Erythroblast (primary cell): Measurements from ENCODE around the gene CALML6.

Experiments used
- DNase-seq, 2 experiments: peaks; one replicate each; lab custom pipeline; 2025; lab: John Stamatoyannopoulos, UW
- GATA1 ChIP-seq: IDR thresholded peaks from 2 replicates; pipeline ENCODE4 v1.6.1; 2011; ENCODE audit warnings: low read depth, mild to moderate bottlenecking, control low read depth, low read length, moderate library complexity
- POLR2A ChIP-seq: IDR thresholded peaks from 2 replicates; pipeline ENCODE4 v1.6.1; 2011; ENCODE audit warnings: mild to moderate bottlenecking, low read length

CALML6 gene

GRCh38 chr1:1958071-1958541 lies 43.0 kb downstream of the CALML6 start:
- no peak for TF ChIP-seq GATA1
- no peak for TF ChIP-seq POLR2A
- no peak for DNase-seq

DNA sequence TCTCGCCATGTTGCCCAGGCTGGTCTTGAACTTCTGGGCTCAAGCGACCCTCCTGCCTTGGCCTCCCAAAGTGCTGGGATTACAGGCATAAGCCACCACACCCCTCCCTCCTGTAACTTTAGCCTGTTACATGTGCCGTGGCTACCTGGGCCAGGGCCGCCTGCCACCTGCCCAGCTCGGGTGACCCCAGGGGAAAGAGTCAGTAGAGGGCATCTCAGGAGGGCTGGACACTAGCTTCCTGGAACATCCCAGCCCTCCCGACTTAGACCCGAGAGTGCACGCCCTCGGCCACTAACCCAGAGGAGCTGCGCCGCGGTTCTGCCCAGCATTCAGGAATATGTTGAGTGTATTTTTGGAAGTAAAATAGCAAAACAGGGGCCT lies 44.4 kb downstream of the CALML6 start:
- no peak for DNase-seq
- TF ChIP-seq POLR2A (no peak), GATA1 (no peak)

DNA sequence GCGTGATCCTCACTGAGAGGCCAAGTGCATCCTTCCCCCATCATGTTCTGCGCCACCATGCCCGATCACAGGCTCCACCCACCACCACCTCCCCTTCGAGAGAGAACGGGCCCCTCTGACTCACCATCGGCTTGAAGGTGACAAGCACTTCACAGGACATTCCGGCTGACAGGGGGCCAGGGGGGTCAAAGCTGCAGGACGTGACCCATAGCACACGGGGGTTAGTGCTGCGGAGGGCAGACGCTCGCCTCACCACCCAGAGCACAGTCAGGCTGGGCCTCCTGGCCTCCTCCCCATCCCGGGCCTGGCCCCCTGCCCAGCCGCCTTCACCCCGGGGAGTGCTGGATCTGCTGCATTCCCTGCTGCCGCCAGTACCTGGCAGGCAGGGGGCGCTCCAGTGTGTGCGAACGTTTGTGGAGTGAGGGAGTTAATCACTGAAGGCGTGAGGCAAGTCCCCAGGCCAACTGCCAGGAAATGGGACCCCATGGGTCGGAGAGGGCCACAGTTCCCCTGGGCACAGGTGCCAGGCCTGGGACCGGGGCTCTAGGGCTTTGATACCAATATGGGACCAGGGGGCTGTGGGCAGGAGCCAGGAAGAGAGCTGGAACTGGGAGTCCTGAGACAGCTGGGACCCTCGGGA lies 44.9 kb downstream of the CALML6 start:
- TF ChIP-seq GATA1 (no peak), POLR2A (no peak)
- DNase-seq: peak; percentile 51 to 66

GRCh38 chr1:1960480-1961196 lies 45.6 kb downstream of the CALML6 start:
- no peak for DNase-seq
- TF ChIP-seq GATA1 (no peak), POLR2A (no peak)

GRCh38 chr1:1962752-1963151 lies 47.7 kb downstream of the CALML6 start:
- TF ChIP-seq GATA1 (no peak), POLR2A (no peak)
- DNase-seq: no peak

- no peak for DNase-seq
- no peak for TF ChIP-seq POLR2A
- TF ChIP-seq GATA1: no peak
Observed at GRCh38 chr1:1963570-1963969, 48.5 kb downstream of the CALML6 start.

- no peak for DNase-seq
- TF ChIP-seq POLR2A: no peak
- no peak for TF ChIP-seq GATA1
Observed at GRCh38 chr1:1964811-1965210, 49.8 kb downstream of the CALML6 start.

- no peak for DNase-seq
- TF ChIP-seq POLR2A (no peak), GATA1 (no peak)
Observed at GRCh38 chr1:1965546-1965945, 50.5 kb downstream of the CALML6 start.

DNA sequence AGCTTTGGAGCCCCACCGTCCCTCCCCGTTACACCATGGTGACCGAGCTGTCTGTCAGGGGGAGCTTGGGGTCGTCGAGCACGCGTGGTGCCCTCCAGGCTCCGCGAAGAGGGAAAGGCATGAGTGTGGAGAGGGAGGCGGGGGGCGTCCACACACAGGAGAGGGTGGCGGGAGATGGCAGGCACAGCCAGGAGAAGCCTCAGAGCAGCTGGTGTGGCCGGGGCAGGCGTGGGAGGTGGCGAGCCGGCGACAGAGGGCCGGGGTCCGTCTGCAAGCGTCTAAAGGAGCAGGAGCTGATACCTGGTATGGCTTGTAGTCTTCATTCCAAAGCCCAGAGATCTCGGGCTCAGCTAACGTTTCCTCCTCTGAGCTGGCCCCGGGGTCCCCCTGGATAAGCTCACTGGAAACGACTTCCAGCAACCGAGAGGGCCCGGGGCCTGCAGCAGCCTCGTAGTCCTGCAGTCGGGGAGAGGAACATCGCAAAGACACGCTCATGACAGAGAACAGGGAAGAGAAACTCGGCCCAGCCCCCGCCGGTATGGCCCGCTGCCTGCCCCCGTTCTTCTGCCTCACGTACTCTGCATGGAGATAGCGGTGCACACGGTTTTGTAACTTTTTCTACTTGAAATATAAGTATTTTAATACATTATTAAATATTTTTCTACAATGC lies 51.1 kb downstream of the CALML6 start:
- no peak for TF ChIP-seq POLR2A
- TF ChIP-seq GATA1: no peak
- DNase-seq: no peak
